GM19455 (cell line): ENCODE measurements around the gene CMBL.
A peak's percentile ranks its signal among the peaks of the same experiment; 100 is the strongest.
"Not testable (repeated sequence)": the region's sequence is repeated elsewhere in the genome, so short reads cannot be mapped to it uniquely, and the experiment has no call there.

ENCODE experiments used
- ATAC-seq: cut with Tn5 transposase; IDR thresholded peaks from one replicate; pipeline ENCODE4 v1.9.1; 2021; ENCODE audit not compliant: unreplicated experiment

Gene CMBL

DNA sequence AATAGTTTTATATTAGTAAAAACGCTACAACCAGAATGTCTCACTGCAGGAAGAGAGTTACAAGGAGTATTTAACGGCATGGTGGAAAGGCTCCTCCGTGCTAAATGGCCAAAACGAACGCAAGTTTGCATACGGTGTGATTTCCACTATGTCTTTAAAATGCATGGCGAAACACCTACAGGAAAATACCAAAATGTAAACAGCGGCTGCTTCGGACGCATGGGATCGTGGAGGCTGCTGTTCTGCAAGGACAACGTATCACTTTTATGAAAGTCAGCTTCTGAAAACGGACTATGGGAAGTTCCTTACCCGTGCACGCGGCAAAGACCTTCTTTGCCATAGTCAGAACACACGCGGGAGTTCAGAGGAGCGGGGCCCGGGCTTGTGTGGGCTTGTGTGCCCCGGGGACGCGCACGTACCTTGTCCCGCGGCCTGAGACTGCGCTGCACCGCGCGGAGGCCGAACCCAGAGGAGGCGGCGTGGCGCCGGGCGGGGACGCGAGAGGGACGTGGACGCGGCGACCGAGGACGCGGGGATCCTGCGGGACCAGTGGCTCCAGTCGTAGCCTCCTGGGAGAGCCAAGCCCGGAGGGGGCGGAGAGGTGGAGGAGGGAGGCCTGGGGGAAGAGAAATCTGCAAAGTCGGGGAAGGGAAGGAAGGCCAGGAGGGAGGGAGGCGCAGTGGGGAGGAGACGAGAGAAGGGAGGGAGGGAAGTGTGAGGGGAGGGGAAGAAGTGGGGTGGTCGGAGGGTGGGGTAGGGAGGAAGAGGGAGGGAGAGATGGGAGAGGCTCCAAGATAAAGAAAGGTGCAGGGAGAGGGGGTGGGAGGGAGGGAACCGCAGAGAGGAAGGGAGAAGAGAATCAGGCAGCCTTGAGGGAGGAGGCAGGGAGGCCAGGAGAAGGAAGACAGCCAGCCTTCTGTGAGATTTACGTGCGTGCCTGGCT, at the start of gene CMBL:
TSS of gene CMBL (minus strand) at position 697 of the 943 bp plus-strand sequence. CDS start 17,140 bp downstream, outside the sequence.
- ATAC-seq, result peak; percentile 73

DNA sequence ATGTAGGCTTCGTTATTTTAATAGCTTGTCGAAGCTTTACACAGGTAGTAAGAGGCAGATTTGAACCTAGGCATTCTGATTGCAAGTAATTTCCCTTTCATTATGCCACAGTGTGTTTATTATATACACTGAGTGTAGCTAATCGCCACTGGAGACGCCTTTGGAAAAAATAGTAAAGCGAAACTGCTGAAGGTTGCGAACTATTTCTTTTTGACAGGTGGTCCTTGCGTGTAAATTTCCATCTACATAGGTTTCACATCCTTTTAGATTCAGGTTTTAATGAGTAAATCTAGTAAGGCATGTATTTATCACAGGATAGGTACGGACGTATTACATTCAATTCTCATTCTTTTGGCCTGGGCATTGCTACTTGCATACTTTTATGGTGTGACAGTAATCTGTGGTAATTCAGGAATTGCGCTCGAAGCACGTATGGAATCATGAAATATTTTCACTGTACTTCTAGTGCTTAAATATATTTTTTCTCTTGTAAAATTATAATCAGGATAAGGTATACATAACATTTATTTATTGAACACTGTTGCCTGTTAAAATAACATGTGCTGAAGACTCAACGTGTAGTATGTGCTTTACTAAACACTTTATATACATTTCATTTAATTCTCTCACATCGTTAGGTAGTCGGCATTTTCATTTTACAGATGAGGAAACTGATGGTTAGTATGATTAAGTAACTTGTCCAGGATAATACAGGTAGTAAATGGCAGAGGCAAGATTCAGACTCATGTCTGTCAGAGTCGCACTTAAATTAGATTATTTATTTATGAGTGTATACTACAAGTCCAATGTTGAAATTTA, 47.6 kb upstream of the CMBL start:
- ATAC-seq, result no peak

DNA sequence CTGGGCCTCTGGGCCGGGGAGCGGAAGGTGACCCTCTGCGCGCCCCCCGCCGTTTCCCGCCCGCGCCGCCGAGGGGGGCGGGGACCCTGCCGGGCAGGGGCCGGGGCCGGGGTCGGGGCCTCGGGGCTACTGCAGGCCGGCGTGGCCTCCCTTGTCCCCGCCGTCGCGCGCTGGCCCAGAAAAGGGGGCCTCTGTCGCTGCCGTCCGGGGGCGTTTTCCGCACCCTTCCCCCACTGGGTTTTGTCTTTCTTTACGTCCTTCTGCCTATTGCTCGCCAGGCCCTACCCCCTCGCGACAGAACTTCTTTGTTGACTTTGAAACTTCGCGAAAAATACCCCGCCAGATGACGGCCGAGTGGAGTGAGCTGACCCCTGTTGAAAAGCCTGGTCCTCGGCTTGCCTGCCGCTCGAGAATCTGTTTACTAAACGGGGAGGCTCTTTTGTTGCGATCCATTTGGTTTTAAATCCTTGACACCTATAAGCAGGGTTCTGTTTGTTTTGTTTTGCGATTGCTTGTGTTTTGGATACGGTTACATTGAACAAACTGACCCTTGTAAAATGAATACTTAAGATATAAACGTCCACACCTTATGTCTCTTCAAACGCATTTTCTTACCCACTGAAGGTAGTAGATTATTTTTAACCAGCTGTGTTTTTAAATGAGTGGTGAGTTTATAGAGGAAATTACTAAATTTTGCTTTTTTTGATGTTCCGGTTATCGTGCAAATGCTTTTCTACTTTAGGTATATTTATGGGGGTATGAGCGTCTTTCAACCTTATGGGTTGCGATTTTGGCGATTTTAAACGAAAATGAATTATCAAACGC, 46.6 kb upstream of the CMBL start:
- peak; percentile 24 for ATAC-seq

DNA sequence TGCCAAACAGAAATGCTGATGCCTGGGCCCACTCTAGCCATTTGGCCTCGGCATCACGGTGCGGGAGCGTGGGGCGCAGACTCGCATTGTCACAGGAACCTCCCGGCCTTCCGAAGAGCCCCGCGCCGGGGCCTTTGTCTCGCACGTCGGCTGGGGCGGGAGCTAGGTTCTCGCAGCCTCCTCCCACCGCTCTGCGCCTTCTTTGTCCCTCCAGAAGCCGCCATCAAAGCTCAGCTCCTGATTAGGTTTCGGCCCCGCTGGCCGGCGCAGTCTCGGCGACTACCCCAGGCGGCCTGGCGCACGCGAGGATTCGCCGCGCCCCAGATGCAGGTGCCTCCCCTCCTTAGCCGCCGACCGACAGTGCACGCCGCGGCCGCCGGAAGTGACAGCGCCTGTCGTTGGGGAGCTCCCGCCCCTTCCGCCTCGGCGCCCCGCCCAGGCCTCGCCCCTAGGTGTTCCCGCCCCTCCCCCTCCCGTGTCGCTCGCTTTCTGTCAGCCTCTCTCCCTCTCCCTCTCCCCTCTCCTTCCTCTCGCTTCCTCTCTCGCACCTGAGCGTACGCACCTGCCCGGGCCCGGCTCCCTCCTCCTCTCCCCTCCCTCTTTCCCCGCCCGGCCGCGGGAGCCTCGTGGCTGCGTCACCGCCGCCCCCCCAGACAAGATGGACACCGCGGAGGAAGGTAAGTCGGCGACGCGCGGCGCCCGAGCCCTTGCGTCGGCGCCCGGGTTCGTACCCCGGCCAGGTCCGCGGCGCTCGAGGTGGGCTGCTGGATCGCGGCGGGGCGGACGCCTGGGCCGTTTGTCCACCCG, 45.7 kb upstream of the CMBL start, which contains the start of gene MARCHF6:
TSS of gene MARCHF6 (plus strand) at position 455 of the 807 bp plus-strand sequence. CDS start at position 659, 204 bp downstream.
- ATAC-seq, result peak; percentile 90

DNA sequence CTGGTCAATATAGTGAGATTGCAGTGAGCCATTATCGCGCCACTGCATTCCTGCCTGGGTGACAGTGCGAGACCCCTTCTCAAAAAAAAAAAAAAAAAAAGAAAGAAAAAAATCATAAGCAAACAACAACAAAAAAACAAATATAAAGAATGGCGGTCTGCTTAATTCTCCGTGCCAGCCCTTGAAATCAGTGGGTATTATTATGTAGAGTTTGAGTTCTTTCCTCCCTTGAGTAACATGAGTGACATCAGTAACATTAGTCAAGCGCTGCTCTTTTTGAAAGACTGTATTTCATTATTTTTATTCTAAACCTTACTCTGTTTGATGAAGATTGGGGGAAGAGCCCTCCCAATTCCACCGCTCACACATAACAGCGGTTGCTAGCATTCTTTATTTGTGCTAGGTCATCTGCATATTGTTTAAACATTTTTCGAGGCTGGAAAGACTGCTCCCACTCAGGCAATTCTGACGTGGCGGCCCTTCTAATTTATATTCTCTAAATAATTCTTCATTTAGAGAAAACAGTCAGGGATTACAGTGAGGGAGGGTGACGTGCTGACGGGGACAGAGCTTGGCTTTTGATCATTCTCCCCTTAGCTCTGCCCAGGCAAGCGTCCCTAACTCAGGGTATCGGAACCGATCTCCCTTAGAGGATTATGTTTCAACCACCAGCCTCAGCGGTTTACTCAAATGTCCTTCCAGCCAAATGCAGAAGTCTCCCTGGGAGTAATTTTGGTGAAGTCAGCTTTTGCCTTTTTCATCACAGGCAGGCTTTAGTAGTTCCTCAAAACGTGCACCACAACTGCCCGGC, 44.9 kb upstream of the CMBL start:
- peak; percentile 17 for ATAC-seq

DNA sequence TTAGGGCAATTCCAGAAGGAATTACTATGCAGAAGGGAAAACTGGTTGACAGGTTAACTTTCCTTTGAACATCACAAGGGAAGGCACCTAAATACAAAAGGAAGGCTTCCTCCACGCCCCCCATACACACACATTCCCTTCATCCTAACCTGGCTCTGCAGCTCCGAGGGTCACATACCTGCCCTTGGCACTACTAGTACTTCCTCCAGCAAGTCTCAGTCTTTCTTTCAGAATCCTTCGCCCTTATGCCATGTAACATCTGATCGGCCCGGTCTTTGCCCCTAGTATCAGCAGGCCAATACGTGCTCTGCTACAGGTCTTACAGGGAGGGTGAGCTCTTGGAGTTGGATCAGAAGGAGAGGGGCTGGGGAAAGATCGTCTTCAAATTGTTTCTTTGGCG, 44.2 kb upstream of the CMBL start:
- ATAC-seq, result no peak

DNA sequence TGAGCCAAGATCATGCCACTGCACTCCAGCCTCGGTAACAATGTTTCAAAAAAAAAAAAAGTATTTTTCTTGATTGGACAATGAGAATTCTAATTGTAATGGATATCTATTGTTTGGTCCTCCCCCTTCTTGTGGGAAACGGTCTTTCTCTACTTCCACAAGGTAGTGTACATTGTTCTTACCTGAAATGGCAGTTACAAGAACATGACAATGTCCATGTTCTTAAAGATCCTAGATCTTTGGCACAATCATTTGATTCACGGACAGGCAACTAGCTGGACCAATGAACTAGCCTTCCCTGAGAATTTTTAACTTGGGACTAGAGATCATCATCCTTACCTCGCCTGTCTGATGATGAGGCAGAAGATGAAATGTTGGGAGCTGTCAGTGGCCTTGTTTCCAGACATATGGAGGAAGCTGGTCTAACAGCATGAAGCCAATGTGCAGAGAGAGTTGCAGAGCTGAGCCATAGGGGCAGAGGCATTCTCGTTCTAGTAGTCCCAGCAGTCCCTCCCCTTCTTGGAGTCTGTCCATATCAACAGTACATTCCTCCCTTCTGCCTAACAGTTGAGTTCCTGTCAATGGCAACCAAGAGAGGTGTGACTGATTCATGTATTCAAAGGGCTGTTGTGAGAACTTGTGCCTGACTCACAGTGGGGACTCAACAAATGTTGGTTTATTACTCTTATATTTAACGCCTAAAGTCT, 43.6 kb upstream of the CMBL start:
- ATAC-seq, result no peak

DNA sequence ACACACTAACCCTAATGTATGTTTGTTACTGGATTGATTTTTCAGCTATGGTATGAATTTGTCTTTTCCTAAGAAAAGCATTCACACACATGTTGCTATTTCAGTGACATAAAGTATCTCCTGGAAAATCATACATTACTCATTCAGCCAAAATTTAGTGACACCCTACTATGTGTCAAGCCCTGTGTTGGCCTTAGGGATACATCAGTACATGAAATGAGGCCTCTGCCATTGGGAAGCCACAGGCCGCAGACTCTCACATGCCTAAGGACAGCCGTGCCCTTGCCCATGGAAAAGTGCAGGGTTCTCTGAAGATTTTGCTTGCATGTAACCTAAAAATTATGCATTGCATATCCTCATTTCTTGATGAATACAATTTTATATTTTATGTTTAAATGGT, 40.6 kb upstream of the CMBL start:
- no peak for ATAC-seq

DNA sequence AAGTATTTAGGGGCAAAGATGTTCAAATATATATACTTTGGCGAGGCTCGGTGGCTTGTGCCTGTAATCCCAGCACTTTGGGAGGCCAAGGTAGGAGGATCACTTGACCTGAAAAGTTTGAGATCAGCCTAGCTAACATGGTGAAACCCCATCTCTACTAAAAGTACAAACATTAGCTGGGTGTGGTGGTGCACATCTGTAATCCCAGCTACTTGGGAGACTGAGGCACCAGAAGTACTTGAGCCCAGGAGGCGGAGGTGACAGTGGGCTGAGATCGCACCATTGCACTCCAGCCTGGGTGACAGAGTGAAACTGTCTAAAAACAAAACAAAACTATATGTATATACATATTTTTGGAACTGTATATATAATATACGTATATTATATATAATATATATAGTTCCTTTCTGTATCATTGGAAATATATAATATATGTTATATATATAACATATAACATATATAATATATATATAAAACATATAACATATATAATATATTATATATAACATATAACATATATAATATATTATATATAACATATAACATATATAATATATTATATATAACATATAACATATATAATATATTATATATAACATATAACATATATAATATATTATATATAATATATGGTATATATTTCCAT, 36.9 kb upstream of the CMBL start:
- ATAC-seq, result not testable (repeated sequence)

DNA sequence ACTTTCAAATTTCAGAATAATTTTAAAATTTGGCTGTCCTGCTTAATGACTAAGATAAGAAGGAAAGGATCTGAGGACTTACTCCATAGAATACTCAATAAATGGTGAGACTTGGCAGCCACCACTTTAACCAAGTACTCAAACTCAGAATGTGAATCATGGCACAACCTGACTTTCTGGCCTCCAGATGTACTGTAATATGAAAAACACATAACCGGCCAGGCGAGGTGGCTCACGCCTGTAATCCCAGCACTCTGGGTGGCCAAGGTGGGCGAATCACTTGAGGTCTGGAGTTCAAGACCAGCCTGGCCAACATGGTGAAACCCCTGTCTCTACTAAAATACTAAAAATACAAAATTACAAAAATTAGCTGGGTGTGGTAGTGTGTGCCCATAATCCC, 35.8 kb upstream of the CMBL start:
- no peak for ATAC-seq

DNA sequence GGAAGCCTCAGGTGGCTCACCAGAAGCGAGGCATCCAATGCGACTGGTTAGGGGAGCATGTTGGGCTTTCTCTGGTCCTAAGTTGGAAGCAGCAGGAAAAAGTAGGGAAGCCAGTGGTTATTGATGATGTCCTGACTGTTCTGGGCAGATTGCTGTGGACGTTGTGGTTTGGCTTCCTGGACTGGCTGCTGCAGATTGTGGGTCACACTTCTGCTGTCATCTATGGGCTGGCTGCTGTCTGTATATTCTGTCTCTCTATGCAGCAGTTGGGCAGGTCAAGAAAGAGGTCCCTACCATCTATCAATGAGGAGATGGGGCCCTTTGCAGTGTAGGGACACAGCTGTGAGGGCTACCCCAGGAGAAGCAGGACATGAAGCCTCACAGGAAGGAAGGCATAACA, 32.3 kb upstream of the CMBL start:
- no peak for ATAC-seq

DNA sequence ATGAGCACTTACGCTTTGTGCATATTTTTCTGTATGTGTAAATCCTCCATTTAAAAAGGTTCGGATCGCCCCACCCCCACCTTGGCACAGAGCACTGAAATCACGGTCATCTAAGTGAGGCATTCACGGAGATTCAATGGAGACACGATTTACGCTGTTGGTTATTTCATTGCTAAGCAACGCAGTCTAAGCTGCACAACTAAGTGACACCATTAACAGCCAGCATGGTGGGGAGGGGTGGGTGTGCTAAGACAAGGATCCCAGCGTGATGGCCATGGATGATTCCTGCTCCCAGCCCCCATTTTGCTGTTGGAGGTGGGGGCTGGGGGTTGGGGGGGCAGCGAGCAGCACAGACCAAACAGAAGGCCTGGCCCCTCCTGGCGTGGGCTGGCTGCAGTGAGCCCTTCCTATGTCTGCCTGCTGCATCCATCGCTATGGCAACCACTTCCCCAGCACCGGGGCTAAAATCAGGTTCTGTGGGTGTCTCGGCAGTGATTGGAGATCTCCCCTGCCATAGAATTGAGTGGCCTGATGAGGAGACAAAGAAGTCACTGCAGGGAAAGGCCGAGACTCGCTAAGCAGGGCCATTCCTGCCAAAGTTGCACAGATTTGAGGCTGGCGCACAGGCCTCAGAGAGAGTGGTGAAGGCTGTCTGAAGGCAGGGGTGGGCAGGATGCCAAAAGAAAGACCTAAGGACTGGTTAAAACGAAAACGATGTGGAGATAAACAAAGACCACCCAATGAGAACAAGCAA, 31.5 kb upstream of the CMBL start:
- no peak for ATAC-seq

DNA sequence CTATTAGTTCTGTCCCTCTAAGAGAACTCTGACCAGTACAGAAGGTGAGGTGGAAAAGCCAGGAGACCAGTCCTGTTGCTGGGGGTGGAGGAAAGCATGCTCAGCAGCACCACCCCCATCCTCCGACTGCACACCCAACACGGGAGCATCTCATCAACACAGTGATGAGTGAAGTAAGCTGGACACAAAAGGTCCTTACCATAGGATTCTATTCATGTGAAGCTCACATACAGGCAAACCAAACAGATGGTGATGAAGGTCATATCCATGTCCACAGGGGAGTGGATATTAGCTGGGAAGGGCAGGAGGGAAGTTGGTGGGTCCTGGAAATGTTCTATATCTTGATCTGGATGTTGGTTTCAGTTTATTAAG, 31.0 kb upstream of the CMBL start:
- ATAC-seq, result no peak

DNA sequence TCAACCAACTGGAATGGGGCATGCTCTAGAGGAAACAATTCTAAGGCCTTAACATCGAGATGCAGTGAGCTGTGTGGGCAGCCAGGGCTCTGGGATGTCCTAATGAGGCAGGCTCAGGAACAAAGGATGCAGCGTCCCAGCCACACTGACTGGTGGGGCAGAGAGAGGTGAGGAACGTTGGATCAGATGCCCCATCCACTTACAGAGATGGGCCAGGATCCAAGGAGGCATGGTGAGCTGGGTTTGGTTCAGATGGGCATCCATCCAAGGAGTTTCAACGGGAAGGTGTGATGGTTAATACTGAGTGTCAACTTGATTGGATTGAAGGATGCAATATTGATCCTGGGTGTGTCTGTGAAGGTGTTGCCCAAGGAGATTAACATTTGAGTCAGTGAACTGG, 30.3 kb upstream of the CMBL start:
- ATAC-seq, result no peak

DNA sequence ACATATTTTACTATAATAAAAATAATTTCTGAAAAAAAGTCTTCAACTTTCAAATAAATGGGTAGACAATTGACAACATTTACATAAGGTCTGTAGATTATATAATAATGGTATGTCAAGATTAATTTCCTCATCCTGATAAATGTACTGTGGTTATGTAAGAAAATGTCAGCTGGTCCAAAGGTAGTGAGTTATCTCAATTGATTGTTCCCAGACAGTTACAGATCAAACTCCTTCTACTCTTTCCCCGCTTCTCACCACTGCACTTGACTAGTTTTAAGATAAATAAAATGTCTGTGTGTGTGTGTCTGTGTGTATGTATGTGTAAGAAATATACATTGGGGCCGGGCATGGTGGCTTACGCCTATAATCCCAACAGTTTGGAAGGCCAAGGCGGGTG, 29.4 kb upstream of the CMBL start:
- no peak for ATAC-seq

DNA sequence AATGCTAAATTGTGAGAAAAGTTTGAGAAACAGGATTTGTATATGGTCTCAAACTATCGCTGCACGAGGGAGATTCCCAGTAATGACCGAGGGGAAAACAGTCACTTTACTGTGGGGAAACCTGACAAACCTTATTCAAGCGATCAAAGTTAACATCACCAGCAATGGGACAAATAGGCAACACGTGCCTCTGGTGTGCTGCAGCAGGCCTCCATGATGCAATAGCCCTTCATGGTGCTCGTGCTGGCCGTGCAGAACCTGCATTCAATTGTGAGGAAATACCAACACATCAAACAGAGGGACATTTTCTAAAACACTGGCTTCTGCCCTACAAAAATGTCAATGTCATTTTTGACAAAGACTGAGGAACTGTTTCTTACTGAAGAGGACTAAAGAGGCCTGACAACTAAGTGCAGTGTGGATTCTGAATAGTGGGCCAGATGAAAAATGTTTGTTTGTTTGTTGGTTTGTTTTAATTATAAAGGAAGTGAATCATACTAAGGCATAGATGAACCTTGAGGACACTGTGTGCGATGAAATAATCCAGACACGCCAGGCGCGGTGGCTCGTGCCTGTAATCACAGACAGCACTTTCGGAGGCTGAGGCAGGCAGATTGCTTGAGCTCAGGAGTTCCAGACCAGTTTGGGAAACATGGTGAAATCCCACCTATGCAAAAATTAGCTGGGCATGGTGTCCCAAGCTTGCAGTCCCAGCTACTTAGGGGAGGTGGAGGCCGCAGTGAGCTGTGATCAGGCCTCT, 28.2 kb upstream of the CMBL start:
- ATAC-seq, result no peak

DNA sequence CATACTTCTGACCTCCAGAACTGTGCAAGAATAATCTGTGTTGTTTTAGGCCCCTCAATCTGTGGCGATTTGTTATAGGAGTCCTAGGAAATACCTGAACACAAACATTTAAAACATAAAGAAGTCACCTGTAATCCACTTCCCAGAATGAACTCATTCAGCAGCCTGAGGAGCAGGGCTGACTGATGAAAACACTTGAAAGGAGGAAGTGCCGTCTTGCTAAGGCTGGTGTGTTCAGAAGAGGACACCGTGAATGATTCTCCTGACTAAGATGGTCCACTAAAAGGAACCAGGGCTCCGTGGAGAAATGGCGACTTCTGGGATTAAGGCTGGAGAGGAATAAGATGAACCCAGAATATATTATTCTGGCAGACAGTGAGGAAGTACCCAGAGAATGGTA, 27.1 kb upstream of the CMBL start:
- ATAC-seq, result no peak
